Psoas muscle (tissue), 8 donors: ENCODE measurements around the gene RNF26. TPM values are rescaled to one million over a fixed set of nuclear protein-coding genes. Genes with fewer than 3 reads are reported as not detected.
A peak's percentile ranks its signal among the peaks of the same experiment; 100 is the strongest.

ENCODE experiments used
- ATAC-seq, 4 donors: fragments of 200-7000 bp; cut with Tn5 transposase; one replicate each; pipeline ENCODE4 v1.9.1; 2020; ENCODE audit warnings: moderate library complexity in 3 of 4, mild to moderate bottlenecking in 2 of 4
- DNase-seq, 2 donors: peaks; one replicate each; pipeline ENCODE4 v3.0.0-alpha.2; 2020
- H3K27ac ChIP-seq: fragments of 200-600 bp; one replicate; pipeline ENCODE4 v1.8.0; 2022
- H3K27me3 ChIP-seq, 3 donors: fragments of 200-600 bp in 1 of 3; one replicate each; pipeline versions ENCODE4 v1.6.1 to v1.8.0; 2013 to 2022; ENCODE audit warnings: low read length in 2 of 3, mild to moderate bottlenecking in 2 of 3, moderate library complexity in 1 of 3; ENCODE audit not compliant: insufficient read depth in 3 of 3
- H3K36me3 ChIP-seq, 2 donors: fragments of 200-600 bp in 1 of 2; one replicate each; pipeline versions ENCODE4 v1.6.1 to v1.8.0; 2013 to 2022; ENCODE audit warnings: low read depth in 1 of 2, mild to moderate bottlenecking in 1 of 2, moderate library complexity in 1 of 2; ENCODE audit not compliant: insufficient read depth in 1 of 2
- H3K4me1 ChIP-seq: fragments of 200-600 bp; one replicate; pipeline ENCODE4 v1.8.0; 2022
- H3K4me3 ChIP-seq: fragments of 200-600 bp; one replicate; pipeline ENCODE4 v1.8.0; 2022; ENCODE audit warnings: mild to moderate bottlenecking
- H3K9me3 ChIP-seq: fragments of 200-600 bp; one replicate; pipeline ENCODE4 v1.8.0; 2022
- CTCF ChIP-seq: fragments of 200-600 bp; IDR thresholded peaks from one replicate; pipeline ENCODE4 v1.8.0; 2022; ENCODE audit warnings: antibody characterized with exemption
- WGBS, 3 donors: extraction: QIAGEN DNeasy Blood & Tissue Kit; methylation state at CpG; one replicate each; pipeline versions ENCODE4 v1.1.6 to v1.1.7; 2013; 5-methylcytosine and 5-hydroxymethylcytosine counted together
- intact Hi-C, 2 donors: fragments of 100-400 bp; cut with DNase I; formaldehyde crosslinking; loops; one replicate each; pipeline versions ENCODE4 v1.11.0 to v1.14.2; 2022
- polyA plus RNA-seq, 3 donors: library from polyadenylated mRNA; stranded (reverse); fragments of 200-250 nt; gene quantifications; one replicate each; pipeline ENCODE4 v1.2.3, GENCODE V29; 2013
- total RNA-seq, 4 donors: library from RNA; stranded (reverse); fragmentation: NEBNext Ultra II Directional in 2 of 4; extraction: Animal tissue kit (Norgen Biotek cat#: 25700) in 2 of 4; gene quantifications; one replicate each; pipeline versions ENCODE4 v1.2.1 to v1.2.4, GENCODE V29; 2021 to 2023
- donor health status: healthy with polysubstance abuse.
- donor health status: DM: no; HTN: no; CAD: no; lungs with moderate emphysema.
- donor health status: Bipolar disorder and iron deficiency.
- donor health status: healthy.
- donor health status: DM: yes; HTN: yes; CAD: no.
- donor health status: DM: no; HTN: no; CAD: no.
- donor health status: DM: no; HTN: no; CAD: no.
- donor health status: DM: yes; HTN: yes; CAD: no.

The RNF26 gene
- total and polyA plus RNA-seq, 7 donors: 5.8 to 8.9 (median 7.3) TPM

- Histone ChIP-seq H3K36me3 (peaks cover 0 to 11% of the 10 kb centered on the region in 2 donors), H3K4me3 (peak overlapping the region; percentile 76), H3K9me3 (no peaks in the 10 kb centered on the region), H3K27me3 (peaks cover 0 to 4% (median 0%) of the 10 kb centered on the region in 3 donors), H3K4me1 (peaks cover 59% of the 10 kb centered on the region), H3K27ac (peak overlapping the region; percentile 76)
- intact Hi-C loops: loop anchor here (5.0 kb wide), 1 partner anchor 132 kb away; the partner anchor contains the start of gene CBL (in 2 of the 2)
- WGBS, 3 donors: 1 to 3% (median 2%) methylated on average over 50 to 85 of the region's 86 CpGs
- DNase-seq (peak; percentile 85 to 88), ATAC-seq (peak; percentile 59 to 76 (median 70))
- peak; percentile 88 for TF ChIP-seq CTCF
Measured at GRCh38 chr11:119339589-119340334, 5.4 kb downstream of the RNF26 start.

- H3K9me3 ChIP-seq: no peaks in the 10 kb centered on the region
- peak within 1 kb of the TSS; percentile 76 for H3K4me3 ChIP-seq
- H3K4me1 ChIP-seq: peaks cover 54% of the 10 kb centered on the region
- peaks cover 0 to 4% (median 0%) of the 10 kb centered on the region in 3 donors for H3K27me3 ChIP-seq
- 3 to 7% (median 5%) methylated on average over 36 to 53 of the region's 53 CpGs for WGBS, 3 donors
- no peak for TF ChIP-seq CTCF
- intact Hi-C loops: no loop called here
- peak; percentile 89 to 90 for DNase-seq
- peak within 1 kb of the TSS; percentile 76 for H3K27ac ChIP-seq
- peaks cover 0 to 11% of the 10 kb centered on the region in 2 donors for H3K36me3 ChIP-seq
- peak in 3 of 4 donors; percentile 8 to 24 (median 8) for ATAC-seq
Measured at GRCh38 chr11:119340335-119341221, 6.3 kb downstream of the RNF26 start, which contains the start of gene C1QTNF5. C1QTNF5 (minus strand) TSS chr11:119340883; CDS start chr11:119340397, 486 bp downstream.

- H3K9me3 ChIP-seq: no peaks in the 10 kb centered on the region
- peaks cover 0 to 4% (median 0%) of the 10 kb centered on the region in 3 donors for H3K27me3 ChIP-seq
- H3K4me3 ChIP-seq: peak overlapping the region; percentile 76
- peak overlapping the region; percentile 76 for H3K27ac ChIP-seq
- 45 to 54% (median 48%) methylated on average over 13 to 16 of the region's 16 CpGs for WGBS, 3 donors
- peaks cover 0 to 6% of the 10 kb centered on the region in 2 donors for H3K36me3 ChIP-seq
- ATAC-seq (no peak), DNase-seq (no peak)
- TF ChIP-seq CTCF: no peak
- intact Hi-C loops: no loop called here
- peaks cover 46% of the 10 kb centered on the region for H3K4me1 ChIP-seq
Measured at GRCh38 chr11:119341222-119342022, 7.1 kb downstream of the RNF26 start.

GRCh38 chr11:119342023-119342300, 7.6 kb downstream of the RNF26 start:
- peaks cover 41% of the 10 kb centered on the region for H3K4me1 ChIP-seq
- H3K4me3 ChIP-seq: no peak overlapping the region
- H3K27ac ChIP-seq: no peak overlapping the region
- ATAC-seq: no peak
- no peak for TF ChIP-seq CTCF
- H3K36me3 ChIP-seq: peaks cover 0 to under 1% of the 10 kb centered on the region in 2 donors
- 58 to 83% (median 71%) methylated on average over 7 of the region's 7 CpGs for WGBS, 3 donors
- peaks cover 0 to 4% (median 0%) of the 10 kb centered on the region in 3 donors for H3K27me3 ChIP-seq
- intact Hi-C loops: no loop called here
- H3K9me3 ChIP-seq: no peaks in the 10 kb centered on the region
- DNase-seq: no peak
